IMR-90 (cell line): Measurements from ENCODE around the gene TMEM74B. TPM values are rescaled to one million over a fixed set of nuclear protein-coding genes. Genes with fewer than 3 reads are reported as not detected.

Experiments used
- ATAC-seq: fragments of 200-7000 bp; cut with Tn5 transposase; 2 replicates; pipeline ENCODE4 v1.9.1; 2020; ENCODE audit warnings: low read depth, mild to moderate bottlenecking, moderate library complexity
- BruUV-seq: library from RNA; stranded (reverse); fragments of 400-500 nt; replicated peaks from 2 replicates; lab custom pipeline; 2021; lab: Mats Ljungman, UMichigan
- CTCF ChIA-PET: fragments of 300-600 bp; formaldehyde crosslinking; extraction: SDS; loops from one replicate; lab custom pipeline; 2021; ENCODE audit warnings: antibody characterized with exemption; lab: Yijun Ruan, JAX
- POLR2A ChIA-PET: fragments of 300-600 bp; sonication (Branson Sonifier 250); formaldehyde crosslinking; loops from one replicate; lab custom pipeline; 2022; ENCODE audit warnings: antibody characterized with exemption; ENCODE audit not compliant: unreplicated experiment; lab: Charles Lee
- DNase-seq: peaks from one replicate; pipeline ENCODE4 v3.0.0; 2013
- H2AFZ ChIP-seq: replicated peaks from 2 replicates; pipeline ENCODE3; 2013; ENCODE audit warnings: low read length, mild to moderate bottlenecking; ENCODE audit not compliant: poor library complexity
- H2AK5ac ChIP-seq: 2 replicates; pipeline ENCODE4 v1.6.1; 2013; ENCODE audit warnings: low read depth, low read length, inconsistent platforms
- H2AK9ac ChIP-seq: replicated peaks from 2 replicates; pipeline ENCODE3; 2013; ENCODE audit warnings: mild to moderate bottlenecking, low read depth, low read length, moderate library complexity; ENCODE audit not compliant: poor library complexity
- H2BK120ac ChIP-seq: 2 replicates; pipeline ENCODE4 v1.6.1; 2013; ENCODE audit warnings: low read depth, low read length, inconsistent platforms
- H2BK15ac ChIP-seq: 3 replicates; pipeline ENCODE4 v1.6.1; 2013; ENCODE audit warnings: low read depth, low read length, inconsistent platforms
- H2BK20ac ChIP-seq: 2 replicates; pipeline ENCODE4 v1.6.1; 2013; ENCODE audit warnings: low read depth, mild to moderate bottlenecking, inconsistent platforms, low read length, moderate library complexity
- H2BK5ac ChIP-seq: 2 replicates; pipeline ENCODE4 v1.6.1; 2013; ENCODE audit warnings: mild to moderate bottlenecking, low read depth, low read length, inconsistent platforms; ENCODE audit not compliant: poor library complexity, severe bottlenecking
- H3K14ac ChIP-seq: replicated peaks from 2 replicates; pipeline ENCODE4 v1.6.1; 2013; ENCODE audit warnings: low read depth, low read length, inconsistent platforms
- H3K18ac ChIP-seq: 2 replicates; pipeline ENCODE4 v1.6.1; 2013; ENCODE audit warnings: low read depth, low read length, control low read depth
- H3K23ac ChIP-seq: 2 replicates; pipeline ENCODE4 v1.6.1; 2013; ENCODE audit warnings: low read depth, low read length, inconsistent platforms
- H3K27ac ChIP-seq: 2 replicates; pipeline ENCODE4 v1.5.1; 2013; ENCODE audit warnings: mild to moderate bottlenecking, control low read depth, low read length; ENCODE audit not compliant: insufficient read depth
- H3K27me3 ChIP-seq: 2 replicates; pipeline ENCODE4 v1.6.1; 2013; ENCODE audit warnings: low read length; ENCODE audit not compliant: control insufficient read depth, insufficient read depth
- H3K36me3 ChIP-seq: 2 replicates; pipeline ENCODE4 v1.6.1; 2013; ENCODE audit warnings: low read length, mixed read lengths; ENCODE audit not compliant: control insufficient read depth, insufficient read depth
- H3K4ac ChIP-seq: 2 replicates; pipeline ENCODE4 v1.6.1; 2013; ENCODE audit warnings: low read depth, low read length, inconsistent platforms
- H3K4me1 ChIP-seq: 2 replicates; pipeline ENCODE4 v1.6.1; 2013; ENCODE audit warnings: low read length, mixed read lengths; ENCODE audit not compliant: control insufficient read depth, insufficient read depth
- H3K4me2 ChIP-seq: 2 replicates; pipeline ENCODE4 v1.6.1; 2013; ENCODE audit warnings: low read depth, mild to moderate bottlenecking, control low read depth, low read length, moderate library complexity
- H3K4me3 ChIP-seq: 2 replicates; pipeline ENCODE4 v1.5.1; 2013; ENCODE audit warnings: low read depth, mild to moderate bottlenecking, control low read depth, low read length, moderate library complexity; ENCODE audit not compliant: insufficient read depth
- H3K56ac ChIP-seq: 2 replicates; pipeline ENCODE4 v1.6.1; 2013; ENCODE audit warnings: low read length, inconsistent platforms; ENCODE audit not compliant: insufficient read depth; ENCODE audit errors: extremely low read depth
- H3K79me1 ChIP-seq, 2 experiments: 2 replicates each; pipeline ENCODE4 v1.6.1; 2013; ENCODE audit warnings: low read length in 2 of 2, inconsistent platforms in 1 of 2, low read depth in 1 of 2
- H3K9ac ChIP-seq: 2 replicates; pipeline ENCODE4 v1.6.1; 2013; ENCODE audit warnings: low read depth, low read length, control low read depth
- H3K9me1 ChIP-seq: 2 replicates; pipeline ENCODE4 v1.6.1; 2013; ENCODE audit warnings: low read length, inconsistent platforms; ENCODE audit not compliant: insufficient read depth
- H3K9me3 ChIP-seq: 2 replicates; pipeline ENCODE4 v1.6.1; 2013; ENCODE audit warnings: low read length; ENCODE audit not compliant: control insufficient read depth, insufficient read depth
- H4K20me1 ChIP-seq: 2 replicates; pipeline ENCODE4 v1.6.1; 2013; ENCODE audit warnings: low read length, inconsistent platforms; ENCODE audit not compliant: insufficient read depth
- H4K5ac ChIP-seq: 2 replicates; pipeline ENCODE4 v1.6.1; 2013; ENCODE audit warnings: mild to moderate bottlenecking, low read depth, low read length, control low read depth
- H4K8ac ChIP-seq, 2 experiments: 2 replicates each; pipeline ENCODE4 v1.6.1; 2013; ENCODE audit warnings: low read depth in 2 of 2, low read length in 2 of 2, control low read depth in 1 of 2, inconsistent platforms in 1 of 2
- H4K91ac ChIP-seq: 2 replicates; pipeline ENCODE4 v1.6.1; 2013; ENCODE audit warnings: low read depth, low read length, inconsistent platforms; ENCODE audit not compliant: insufficient read depth
- MXI1 ChIP-seq: IDR thresholded peaks from 2 replicates; pipeline ENCODE4 v1.6.1; 2012; ENCODE audit warnings: low read depth, mild to moderate bottlenecking, low read length, moderate library complexity, borderline replicate concordance
- WGBS, 2 experiments: methylation state at CpG; one replicate each; pipeline versions ENCODE4 v1.1.5 to v1.1.7; 2013; ENCODE audit warnings: missing lambda C conversion rate in 2 of 2; ENCODE audit not compliant: insufficient read length in 1 of 2; ENCODE audit errors: extremely low coverage in 2 of 2; 5-methylcytosine and 5-hydroxymethylcytosine counted together
- dilution Hi-C: fragments of 300-500 bp; cut with HindIII; formaldehyde crosslinking; loops from one replicate; pipeline ENCODE4 v1.14.3; 2018; ENCODE audit warnings: low sequenced_read_pairs; ENCODE audit not compliant: unreplicated experiment
- in situ Hi-C: fragments of 300-500 bp; cut with MboI; formaldehyde crosslinking; loops from 3 replicates; pipeline ENCODE4 v1.14.3; 2019; ENCODE audit warnings: low sequenced_read_pairs, inconsistent platforms, mixed read lengths
- intact Hi-C: fragments of 100-400 bp; cut with micrococcal nuclease; formaldehyde crosslinking; loops from 2 replicates; pipeline ENCODE4 v1.10.0; 2022
- polyA plus RNA-seq, 3 experiments: library from polyadenylated mRNA; depleted of rRNA; stranded (reverse); fragments of >200 nt; gene quantifications; 2 replicates each; pipeline ENCODE4 v1.2.3, GENCODE V29; 2012; ENCODE audit warnings: low replicate concordance in 1 of 3
- total RNA-seq: library from RNA; depleted of rRNA; stranded (reverse); fragments of >200 nt; gene quantifications from 2 replicates; pipeline ENCODE4 v1.2.3, GENCODE V29; 2012

The TMEM74B gene
- total and polyA plus RNA-seq, 2 of the 4 experiments (the other 2 are of a cell fraction), result 0.03 TPM; not detected in 1

DNA sequence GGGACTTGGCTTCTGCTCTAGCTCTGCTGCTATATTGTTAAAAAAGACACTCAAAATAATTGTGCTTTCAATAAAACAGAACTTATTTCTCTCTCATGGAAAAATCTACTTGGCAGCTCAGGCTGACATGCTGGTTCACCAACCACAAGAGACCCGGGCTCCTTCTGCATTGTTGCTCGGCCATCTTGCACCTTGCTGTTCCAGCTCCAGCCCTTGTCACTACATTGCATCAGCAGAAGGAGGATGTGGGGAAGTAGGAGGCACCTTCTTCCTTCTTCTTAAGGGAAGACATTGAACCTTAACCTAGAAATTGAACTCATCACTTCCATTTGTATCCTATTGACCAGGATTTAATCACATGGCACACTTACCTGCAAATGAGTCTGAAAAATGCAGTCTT lies 11.9 kb upstream of the TMEM74B start:
- WGBS, 2 experiments, result no CpG with 5 or more reads among the region's 2 CpGs
- H2BK20ac ChIP-seq, result no peak overlapping the region
- H3K9me1 ChIP-seq, result no peaks in the 10 kb centered on the region
- no peak overlapping the region for H3K27ac ChIP-seq
- TF ChIP-seq MXI1, result no peak
- no peak overlapping the region for H3K14ac ChIP-seq
- H4K5ac ChIP-seq, result no peak overlapping the region
- no peak overlapping the region for H3K4me3 ChIP-seq
- intact Hi-C loops, result no loop called here
- H3K4me1 ChIP-seq, result no peaks in the 10 kb centered on the region
- no peak overlapping the region for H3K56ac ChIP-seq
- H3K4ac ChIP-seq, result no peak overlapping the region
- no peak overlapping the region for H2AK9ac ChIP-seq
- H3K23ac ChIP-seq, result no peak overlapping the region
- no peak overlapping the region for H4K91ac ChIP-seq
- no peak overlapping the region for H2BK5ac ChIP-seq
- in situ Hi-C loops, result no loop called here
- H4K8ac ChIP-seq, result no peak overlapping the region
- no peaks in the 10 kb centered on the region for H4K20me1 ChIP-seq
- H2AFZ ChIP-seq, result no peak overlapping the region
- no peak overlapping the region for H3K9ac ChIP-seq
- DNase-seq, result no peak
- no peaks in the 10 kb centered on the region for H3K79me1 ChIP-seq
- ChIA-PET POLR2A (no interaction called here), CTCF (no interaction called here)
- H3K9me3 ChIP-seq, result peaks cover 4% of the 10 kb centered on the region; the same call in 1 of the 2 replicates
- no peak overlapping the region for H2BK120ac ChIP-seq
- peaks cover 55% of the 10 kb centered on the region for H3K27me3 ChIP-seq
- BruUV-seq, result no TSS peak
- ATAC-seq, result no peak
- no peak overlapping the region for H3K18ac ChIP-seq
- H3K36me3 ChIP-seq, result no peaks in the 10 kb centered on the region
- no peak overlapping the region for H3K4me2 ChIP-seq
- no peak overlapping the region for H2BK15ac ChIP-seq
- dilution Hi-C loops, result no loop called here
- no peak overlapping the region for H2AK5ac ChIP-seq
